ENCODE results near the gene RHBDF2.
A peak's percentile ranks its signal among the peaks of the same experiment; 100 is the strongest.

RHBDF2 gene

GRCh38 chr17:76435751-76436150, 65.5 kb downstream of the RHBDF2 start:
- CTCF ChIA-PET: interaction anchor here (0.6 kb wide), 1 partner anchor 254 kb away, joined by 9 read pairs; no protein-coding TSS in a partner anchor
- TF ChIP-seq LEF1 (IDR thresholded peaks at IDR 0.05; ENCODE audit: borderline replicate concordance) (no peak), SUZ12 (IDR thresholded peaks at IDR 0.05) (no peak), HDGF (IDR thresholded peaks at IDR 0.05; ENCODE audit: borderline replicate concordance) (no peak), FOXA1 (IDR thresholded peaks at IDR 0.05) (no peak), PKNOX1 (IDR thresholded peaks at IDR 0.05) (no peak), L3MBTL2 (conservative IDR thresholded peaks at IDR 0.05) (no peak), TARDBP (IDR thresholded peaks at IDR 0.05) (no peak)
- POLR2A ChIA-PET: interaction anchor here (1.1 to 1.8 kb wide), 4 partner anchors 9 to 19 kb away, joined by 3 to 8 read pairs (median 4); no protein-coding TSS in a partner anchor
- DNase-seq (ENCODE audit: extremely low spot score): no peak

GRCh38 chr17:76434870-76435269, 66.4 kb downstream of the RHBDF2 start:
- CTCF ChIA-PET: interaction anchor here (0.7 kb wide), 1 partner anchor 1925 kb away, joined by 5 read pairs; no protein-coding TSS in a partner anchor
- TF ChIP-seq NFRKB (IDR thresholded peaks at IDR 0.05) (no peak), PKNOX1 (IDR thresholded peaks at IDR 0.05) (no peak), L3MBTL2 (conservative IDR thresholded peaks at IDR 0.05) (no peak), SUZ12 (IDR thresholded peaks at IDR 0.05) (no peak), ELF4 (IDR thresholded peaks at IDR 0.05) (no peak), FOXM1 (IDR thresholded peaks at IDR 0.05; ENCODE audit: borderline replicate concordance) (no peak)
- POLR2A ChIA-PET: interaction anchor here (1.1 to 1.8 kb wide), 4 partner anchors 10 to 18 kb away, joined by 3 to 8 read pairs (median 4); no protein-coding TSS in a partner anchor
- no peak for DNase-seq (ENCODE audit: extremely low spot score)

GRCh38 chr17:76433693-76434092, 67.5 kb downstream of the RHBDF2 start:
- ChIA-PET CTCF (no interaction called here), POLR2A (no interaction called here)
- TF ChIP-seq FOXA1 (IDR thresholded peaks at IDR 0.05) (no peak), LEF1 (IDR thresholded peaks at IDR 0.05; ENCODE audit: borderline replicate concordance) (no peak), SP1 (IDR thresholded peaks at IDR 0.05) (no peak), CTBP1 (IDR thresholded peaks at IDR 0.05; ENCODE audit: borderline replicate concordance) (no peak), ZNF384 (IDR thresholded peaks at IDR 0.05) (no peak), ARNT (IDR thresholded peaks at IDR 0.05) (no peak), TARDBP (IDR thresholded peaks at IDR 0.05) (no peak), BHLHE40 (IDR thresholded peaks at IDR 0.05; ENCODE audit: borderline replicate concordance) (no peak), HDGF (IDR thresholded peaks at IDR 0.05; ENCODE audit: borderline replicate concordance) (no peak), NFRKB (IDR thresholded peaks at IDR 0.05) (no peak), FOXM1 (IDR thresholded peaks at IDR 0.05; ENCODE audit: borderline replicate concordance) (no peak), SUZ12 (IDR thresholded peaks at IDR 0.05) (no peak), ELF4 (IDR thresholded peaks at IDR 0.05) (no peak)
- DNase-seq (ENCODE audit: extremely low spot score): no peak

DNA sequence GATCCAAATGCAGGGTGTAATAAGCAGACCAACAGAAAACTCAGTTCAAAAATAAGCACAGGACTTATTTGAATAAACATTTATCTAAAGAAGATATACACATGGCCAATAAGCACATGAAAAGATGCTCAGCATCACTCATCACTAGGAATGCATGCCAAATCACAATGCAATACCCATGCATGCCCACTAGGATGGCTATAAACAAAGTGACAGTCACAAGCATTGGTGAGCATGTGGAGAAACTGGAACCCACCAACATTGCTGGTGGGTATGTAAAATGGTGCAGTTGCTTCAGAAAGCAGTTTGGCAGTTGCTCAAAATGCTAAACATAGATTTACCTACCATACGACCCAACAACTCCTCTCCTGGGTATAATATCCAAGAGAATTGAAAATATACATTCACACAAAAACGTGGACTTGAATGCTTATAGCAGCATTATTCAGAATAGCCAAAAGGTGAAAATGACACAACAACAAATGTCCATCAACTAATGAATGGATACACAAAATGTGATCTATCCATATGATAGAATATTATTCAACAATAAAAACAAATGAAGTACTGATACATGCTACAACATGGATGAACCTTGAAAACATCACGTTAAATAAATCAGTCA, 68.4 kb downstream of the RHBDF2 start:
- DNase-seq (ENCODE audit: extremely low spot score): no peak
- TF ChIP-seq PKNOX1 (IDR thresholded peaks at IDR 0.05) (peak; percentile 40; the same call in 1 of the 2 replicates), NFRKB (IDR thresholded peaks at IDR 0.05) (no peak)
- CTCF ChIA-PET: no interaction called here
- POLR2A ChIA-PET: no interaction called here

- TF ChIP-seq SUZ12 (IDR thresholded peaks at IDR 0.05) (no peak), LEF1 (IDR thresholded peaks at IDR 0.05; ENCODE audit: borderline replicate concordance) (no peak), TARDBP (IDR thresholded peaks at IDR 0.05) (no peak), ZNF384 (IDR thresholded peaks at IDR 0.05) (no peak), FOXK2 (IDR thresholded peaks at IDR 0.05) (no peak), BHLHE40 (IDR thresholded peaks at IDR 0.05; ENCODE audit: borderline replicate concordance) (no peak), ARNT (IDR thresholded peaks at IDR 0.05) (no peak), FOXA1 (IDR thresholded peaks at IDR 0.05) (no peak), PKNOX1 (IDR thresholded peaks at IDR 0.05) (no peak), NFRKB (IDR thresholded peaks at IDR 0.05) (no peak), SP1 (IDR thresholded peaks at IDR 0.05) (no peak), ELF4 (IDR thresholded peaks at IDR 0.05) (no peak), L3MBTL2 (conservative IDR thresholded peaks at IDR 0.05) (no peak)
- DNase-seq (ENCODE audit: extremely low spot score): no peak
- ChIA-PET POLR2A (interaction anchor here (0.7 kb wide), 1 partner anchor 17 kb away, joined by 3 read pairs; no protein-coding TSS in a partner anchor), CTCF (no interaction called here)
These were observed 69.2 kb downstream of the RHBDF2 start for GRCh38 chr17:76432004-76432403.

GRCh38 chr17:76431509-76431908, 69.7 kb downstream of the RHBDF2 start:
- ChIA-PET POLR2A (interaction anchor here (0.7 kb wide), 1 partner anchor 16 kb away, joined by 3 read pairs; no protein-coding TSS in a partner anchor), CTCF (interaction anchor here (0.6 to 0.7 kb wide), 2 partner anchors 66 to 80 kb away, joined by 3 read pairs; no protein-coding TSS in a partner anchor)
- DNase-seq (ENCODE audit: extremely low spot score): no peak
- TF ChIP-seq SUZ12 (IDR thresholded peaks at IDR 0.05) (no peak), ELF4 (IDR thresholded peaks at IDR 0.05) (no peak), TARDBP (IDR thresholded peaks at IDR 0.05) (no peak), LEF1 (IDR thresholded peaks at IDR 0.05; ENCODE audit: borderline replicate concordance) (no peak), ZNF384 (IDR thresholded peaks at IDR 0.05) (no peak), CTBP1 (IDR thresholded peaks at IDR 0.05; ENCODE audit: borderline replicate concordance) (no peak), L3MBTL2 (conservative IDR thresholded peaks at IDR 0.05) (no peak), FOXK2 (IDR thresholded peaks at IDR 0.05) (no peak), PKNOX1 (IDR thresholded peaks at IDR 0.05) (no peak), FOXM1 (IDR thresholded peaks at IDR 0.05; ENCODE audit: borderline replicate concordance) (no peak), BHLHE40 (IDR thresholded peaks at IDR 0.05; ENCODE audit: borderline replicate concordance) (no peak), HDGF (IDR thresholded peaks at IDR 0.05; ENCODE audit: borderline replicate concordance) (no peak), NFRKB (IDR thresholded peaks at IDR 0.05) (no peak), ARNT (IDR thresholded peaks at IDR 0.05) (no peak), FOXA1 (IDR thresholded peaks at IDR 0.05) (no peak), SP1 (IDR thresholded peaks at IDR 0.05) (no peak)
